CD14-positive monocyte (primary cell): ENCODE measurements around the gene PCGF5. TPM values are rescaled to one million over a fixed set of nuclear protein-coding genes. Genes with fewer than 3 reads are reported as not detected.
"Not testable (repeated sequence)": the region's sequence is repeated elsewhere in the genome, so short reads cannot be mapped to it uniquely, and the experiment has no call there.

ENCODE experiments used
- DNase-seq, 3 donors: peaks; one replicate each; pipeline ENCODE4 v3.0.0-alpha.2; 2011 to 2022
- H2AFZ ChIP-seq: 2 replicates; pipeline ENCODE4 v1.6.0; 2012; ENCODE audit warnings: mild to moderate bottlenecking, low read depth, low read length, inconsistent platforms; ENCODE audit not compliant: insufficient read depth, poor library complexity, severe bottlenecking
- H3K27ac ChIP-seq, 2 donors: 1 replicate in 1 of 2; 2 replicates in 1 of 2; pipeline ENCODE4 v1.5.1; 2012 to 2013; ENCODE audit warnings: low read length in 2 of 2, control low read depth in 1 of 2, inconsistent platforms in 1 of 2, low read depth in 1 of 2, mild to moderate bottlenecking in 1 of 2
- H3K27me3 ChIP-seq, 2 donors: one replicate each; pipeline versions ENCODE4 v1.6.0 to v1.6.1; 2011 to 2013; ENCODE audit warnings: low read length in 2 of 2; ENCODE audit not compliant: control insufficient read depth in 2 of 2, insufficient read depth in 2 of 2
- H3K36me3 ChIP-seq, 2 donors: replicated peaks in 1 of 2; 1 replicate in 1 of 2; 2 replicates in 1 of 2; pipeline versions ENCODE4 v1.5.1 to v1.6.1; 2012 to 2013; ENCODE audit warnings: low read length in 2 of 2, control low read depth in 1 of 2, inconsistent platforms in 1 of 2, mild to moderate bottlenecking in 1 of 2; ENCODE audit not compliant: insufficient read depth in 2 of 2, control insufficient read depth in 1 of 2
- H3K4me1 ChIP-seq, 2 donors: 1 replicate in 1 of 2; 2 replicates in 1 of 2; pipeline versions ENCODE4 v1.5.1 to v1.6.1; 2012 to 2013; ENCODE audit warnings: low read length in 2 of 2, control low read depth in 1 of 2, inconsistent platforms in 1 of 2, mild to moderate bottlenecking in 1 of 2, moderate library complexity in 1 of 2; ENCODE audit not compliant: insufficient read depth in 2 of 2, control insufficient read depth in 1 of 2
- H3K4me2 ChIP-seq: replicated peaks from 2 replicates; pipeline ENCODE3; 2012; ENCODE audit warnings: low read length, moderate library complexity, mild to moderate bottlenecking; ENCODE audit not compliant: poor library complexity, severe bottlenecking; ENCODE audit errors: extremely low read depth
- H3K4me3 ChIP-seq, 3 experiments: fragments of 200-600 bp in 1 of 3; sonication (generic) in 1 of 3; replicated peaks in 1 of 3; 1 replicate in 2 of 3; 2 replicates in 1 of 3; pipeline ENCODE4 v1.5.1; 2011 to 2013; ENCODE audit warnings: low read length in 3 of 3, mild to moderate bottlenecking in 3 of 3, control low read depth in 2 of 3, low read depth in 2 of 3, inconsistent platforms in 1 of 3, moderate library complexity in 1 of 3
- H3K79me2 ChIP-seq: 2 replicates; pipeline ENCODE4 v1.6.0; 2012; ENCODE audit warnings: mild to moderate bottlenecking, control low read depth, inconsistent platforms, low read length, moderate library complexity; ENCODE audit not compliant: insufficient read depth
- H3K9ac ChIP-seq: 2 replicates; pipeline ENCODE4 v1.6.0; 2017; ENCODE audit warnings: low read length, mild to moderate bottlenecking; ENCODE audit not compliant: insufficient read depth, poor library complexity, severe bottlenecking
- H3K9me3 ChIP-seq, 2 donors: replicated peaks in 1 of 2; 1 replicate in 1 of 2; 2 replicates in 1 of 2; pipeline versions ENCODE4 v1.5.1 to v1.6.1; 2012 to 2013; ENCODE audit warnings: low read length in 2 of 2, control low read depth in 1 of 2; ENCODE audit not compliant: control insufficient read depth in 1 of 2, insufficient read depth in 1 of 2
- H4K20me1 ChIP-seq: 2 replicates; pipeline ENCODE4 v1.6.0; 2012; ENCODE audit warnings: mild to moderate bottlenecking, low read length, control low read depth, moderate library complexity; ENCODE audit not compliant: insufficient read depth
- H3K27ac Mint-ChIP-seq, 7 donors: one replicate each; pipeline ENCODE4 v1.8.0; 2020; ENCODE audit warnings: mild to moderate bottlenecking in 7 of 7, mixed read lengths in 7 of 7, moderate library complexity in 6 of 7, inconsistent platforms in 2 of 7
- H3K27me3 Mint-ChIP-seq, 3 donors: one replicate each; pipeline ENCODE4 v1.8.0; 2021 to 2022; ENCODE audit warnings: low read depth in 3 of 3, mild to moderate bottlenecking in 3 of 3, mixed read lengths in 3 of 3, moderate library complexity in 3 of 3, inconsistent platforms in 1 of 3
- H3K36me3 Mint-ChIP-seq, 2 donors: one replicate each; pipeline ENCODE4 v1.8.0; 2020; ENCODE audit warnings: mixed read lengths in 2 of 2, inconsistent platforms in 1 of 2, mild to moderate bottlenecking in 1 of 2
- H3K4me1 Mint-ChIP-seq: one replicate; pipeline ENCODE4 v1.8.0; 2020; ENCODE audit warnings: mild to moderate bottlenecking, mixed read lengths
- H3K4me3 Mint-ChIP-seq, 2 donors: one replicate each; pipeline ENCODE4 v1.8.0; 2020; ENCODE audit warnings: mild to moderate bottlenecking in 2 of 2, mixed read lengths in 2 of 2, moderate library complexity in 1 of 2
- H3K9me3 Mint-ChIP-seq, 7 donors: one replicate each; pipeline ENCODE4 v1.8.0; 2020 to 2022; ENCODE audit warnings: mixed read lengths in 7 of 7, mild to moderate bottlenecking in 6 of 7, moderate library complexity in 6 of 7, inconsistent platforms in 2 of 7
- WGBS: methylation state at CpG from one replicate; pipeline ENCODE4 v1.1.5; 2013; ENCODE audit warnings: missing lambda C conversion rate; ENCODE audit not compliant: insufficient coverage; 5-methylcytosine and 5-hydroxymethylcytosine counted together
- intact Hi-C, 2 donors: fragments of 100-400 bp; cut with micrococcal nuclease; formaldehyde crosslinking; loops; one replicate each; pipeline versions ENCODE4 v1.15.0 to v1.15.1; 2023
- polyA plus RNA-seq, 3 donors: library from polyadenylated mRNA; depleted of rRNA in 1 of 3; unstranded in 2 of 3; stranded (reverse) in 1 of 3; fragments of 300-500 nt in 2 of 3; fragments of >200 nt in 1 of 3; fragmentation: Illumina TruSeq in 2 of 3; gene quantifications; 1 replicate in 2 of 3; 2 replicates in 1 of 3; pipeline ENCODE4 v1.2.3, GENCODE V29; 2012 to 2021
- TF ChIP-seq, protein P1 (sequence below): fragments of 200-600 bp; IDR thresholded peaks from one replicate; pipeline ENCODE4 v1.8.0; 2022; ENCODE audit warnings: antibody characterized with exemption, mild to moderate bottlenecking

PCGF5 gene
- polyA plus RNA-seq, 3 donors, result 55.2 to 80.3 (median 58.7) TPM

DNA sequence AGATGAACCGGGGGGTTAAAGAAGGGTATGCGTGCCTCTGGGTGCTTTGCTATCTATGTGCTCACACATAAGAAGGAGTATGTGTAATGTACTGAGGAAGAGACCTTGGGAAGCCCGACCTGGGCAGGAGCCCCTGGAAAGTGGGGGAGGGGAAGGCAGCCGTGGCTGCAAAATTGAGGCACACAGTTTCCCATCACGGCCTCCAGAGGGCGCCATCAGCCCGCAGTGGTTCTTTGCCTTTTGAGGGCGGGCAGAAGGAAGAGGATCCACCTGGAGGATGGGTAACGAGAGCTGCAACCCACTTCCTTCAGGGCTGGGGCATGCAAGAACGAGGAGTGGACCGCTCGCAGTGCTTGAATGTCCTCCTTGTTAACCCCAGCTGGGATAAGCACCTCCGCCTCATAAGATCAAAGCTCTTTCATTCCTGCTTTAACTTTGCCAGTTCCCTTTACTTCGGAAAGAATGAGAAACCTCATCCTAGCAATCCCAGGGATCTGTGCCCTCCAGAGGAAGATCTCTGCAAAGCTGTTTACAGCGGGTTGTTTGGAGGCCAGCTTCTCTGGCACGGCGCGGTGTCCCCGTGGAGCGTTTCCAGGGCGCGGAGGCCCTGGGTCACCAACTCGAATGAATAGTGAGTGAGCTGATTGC lies 77.9 kb downstream of the PCGF5 start:
- TF ChIP-seq, protein P1, sequence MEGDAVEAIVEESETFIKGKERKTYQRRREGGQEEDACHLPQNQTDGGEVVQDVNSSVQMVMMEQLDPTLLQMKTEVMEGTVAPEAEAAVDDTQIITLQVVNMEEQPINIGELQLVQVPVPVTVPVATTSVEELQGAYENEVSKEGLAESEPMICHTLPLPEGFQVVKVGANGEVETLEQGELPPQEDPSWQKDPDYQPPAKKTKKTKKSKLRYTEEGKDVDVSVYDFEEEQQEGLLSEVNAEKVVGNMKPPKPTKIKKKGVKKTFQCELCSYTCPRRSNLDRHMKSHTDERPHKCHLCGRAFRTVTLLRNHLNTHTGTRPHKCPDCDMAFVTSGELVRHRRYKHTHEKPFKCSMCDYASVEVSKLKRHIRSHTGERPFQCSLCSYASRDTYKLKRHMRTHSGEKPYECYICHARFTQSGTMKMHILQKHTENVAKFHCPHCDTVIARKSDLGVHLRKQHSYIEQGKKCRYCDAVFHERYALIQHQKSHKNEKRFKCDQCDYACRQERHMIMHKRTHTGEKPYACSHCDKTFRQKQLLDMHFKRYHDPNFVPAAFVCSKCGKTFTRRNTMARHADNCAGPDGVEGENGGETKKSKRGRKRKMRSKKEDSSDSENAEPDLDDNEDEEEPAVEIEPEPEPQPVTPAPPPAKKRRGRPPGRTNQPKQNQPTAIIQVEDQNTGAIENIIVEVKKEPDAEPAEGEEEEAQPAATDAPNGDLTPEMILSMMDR, result peak; percentile 86

DNA sequence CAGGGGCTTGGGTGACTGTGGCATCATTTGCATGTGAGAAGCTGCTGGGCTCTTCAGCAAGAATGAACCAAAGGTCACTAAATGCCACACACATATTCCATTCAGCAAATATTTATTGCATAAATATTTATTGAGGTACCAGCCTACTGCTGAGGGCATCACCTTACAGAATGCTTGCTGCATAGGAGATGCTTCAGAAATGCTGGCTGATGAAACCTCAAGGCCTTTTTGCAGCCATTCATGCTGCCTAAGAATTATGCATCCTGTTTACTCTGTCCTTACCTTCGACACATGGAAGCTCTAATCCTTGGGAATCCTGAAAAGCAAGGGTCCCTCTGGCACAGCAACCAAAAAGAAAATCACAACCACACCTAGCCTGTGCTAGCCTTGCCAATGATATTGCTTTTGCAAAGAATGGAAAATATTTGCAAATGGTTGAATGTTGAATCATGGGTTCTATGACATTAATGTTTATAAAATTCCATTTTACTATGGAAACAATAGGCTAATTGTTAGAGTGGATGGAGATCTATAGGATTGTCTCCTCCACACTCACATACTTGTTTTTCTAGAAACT lies 79.6 kb downstream of the PCGF5 start:
- no peaks in the 10 kb centered on the region for H3K36me3 ChIP-seq
- H3K27me3 ChIP-seq, result peaks cover 0 to 4% of the 10 kb centered on the region in 2 donors
- DNase-seq, result no peak
- intact Hi-C loops, result no loop called here
- 83% methylated on average over 1 of the region's 1 CpG for WGBS
- peaks cover 9% of the 10 kb centered on the region for H3K4me1 Mint-ChIP-seq
- no peak overlapping the region for H2AFZ ChIP-seq
- H3K4me3 ChIP-seq, result no peak overlapping the region
- no peaks in the 10 kb centered on the region for H4K20me1 ChIP-seq
- H3K79me2 ChIP-seq, result no peaks in the 10 kb centered on the region
- H3K4me1 ChIP-seq, result peaks cover 5 to 7% of the 10 kb centered on the region in 2 donors
- H3K36me3 Mint-ChIP-seq, result no peaks in the 10 kb centered on the region
- no peak overlapping the region for H3K4me2 ChIP-seq
- H3K27ac Mint-ChIP-seq, result no peak overlapping the region
- no peak overlapping the region for H3K9ac ChIP-seq
- peaks cover 5 to 11% (median 7%) of the 10 kb centered on the region in 3 donors for H3K27me3 Mint-ChIP-seq
- TF ChIP-seq, protein P1, result no peak
- no peak overlapping the region for H3K27ac ChIP-seq
- no peaks in the 10 kb centered on the region for H3K9me3 ChIP-seq
- H3K9me3 Mint-ChIP-seq, result no peaks in the 10 kb centered on the region
- H3K4me3 Mint-ChIP-seq, result no peak overlapping the region

More for the DNA sequence above, 77.9 kb downstream of the PCGF5 start:
- DNase-seq, result peak; percentile 29 to 54 (median 33)
- Mint-ChIP-seq H3K9me3 (no peaks in the 10 kb centered on the region), H3K36me3 (no peaks in the 10 kb centered on the region), H3K4me1 (peaks cover 9% of the 10 kb centered on the region), H3K27me3 (peaks cover 5 to 11% (median 7%) of the 10 kb centered on the region in 3 donors), H3K4me3 (peak overlapping the region; percentile 17 to 53), H3K27ac (peak overlapping the region in 1 of 7 donors; percentile 21)
- Histone ChIP-seq H3K4me1 (peaks cover 5 to 7% of the 10 kb centered on the region in 2 donors), H3K27ac (no peak overlapping the region), H3K27me3 (peaks cover 0 to 4% of the 10 kb centered on the region in 2 donors), H3K79me2 (no peaks in the 10 kb centered on the region), H3K36me3 (no peaks in the 10 kb centered on the region), H3K4me3 (no peak overlapping the region), H2AFZ (peak overlapping the region; percentile 35), H3K9ac (no peak overlapping the region), H3K4me2 (peak overlapping the region; percentile 46), H3K9me3 (no peaks in the 10 kb centered on the region), H4K20me1 (no peaks in the 10 kb centered on the region)
- intact Hi-C loops, result no loop called here
- WGBS, result 4% methylated on average over 21 of the region's 23 CpGs

DNA sequence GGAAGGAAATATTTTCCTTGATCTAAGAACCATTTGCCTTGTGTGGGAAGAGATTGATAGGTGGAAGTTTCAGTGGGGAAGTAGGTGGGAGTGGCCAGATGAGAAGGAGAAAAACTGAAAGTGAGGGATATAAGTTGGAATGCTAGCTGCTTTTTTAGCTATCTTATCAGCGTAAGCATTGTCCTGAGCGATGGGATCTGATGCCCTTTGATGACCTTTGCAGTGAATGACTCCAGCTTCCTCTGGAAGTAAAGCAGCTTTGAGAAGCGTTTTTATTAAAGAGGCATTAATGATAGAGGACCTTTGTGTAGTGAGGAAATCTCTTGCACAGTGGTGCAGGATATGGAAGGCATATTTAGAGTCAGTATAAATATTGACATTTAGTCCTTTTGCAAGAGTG lies 82.5 kb downstream of the PCGF5 start:
- H3K4me1 Mint-ChIP-seq, H3K27ac Mint-ChIP-seq, H2AFZ ChIP-seq, H3K4me3 ChIP-seq, H3K9ac ChIP-seq, H3K79me2 ChIP-seq, H4K20me1 ChIP-seq, H3K4me2 ChIP-seq, H3K4me1 ChIP-seq, DNase-seq, H3K9me3 ChIP-seq, H3K9me3 Mint-ChIP-seq, H3K27me3 ChIP-seq, intact Hi-C loops, H3K27me3 Mint-ChIP-seq, H3K36me3 ChIP-seq, H3K27ac ChIP-seq, H3K4me3 Mint-ChIP-seq, H3K36me3 Mint-ChIP-seq: not testable (repeated sequence)
- 90% methylated on average over 2 of the region's 3 CpGs for WGBS
